SK-N-DZ (cell line): ENCODE data around the gene HSD11B1L.
"Not testable (repeated sequence)": the region's sequence is repeated elsewhere in the genome, so short reads cannot be mapped to it uniquely, and the experiment has no call there.

ENCODE experiments used
- DNase-seq: peaks from one replicate; pipeline ENCODE4 v3.0.0-alpha.2; 2015; ENCODE audit warnings: low spot score

The HSD11B1L gene

GRCh38 chr19:5727453-5728050 lies 46.7 kb downstream of the HSD11B1L start:
- no peak for DNase-seq

DNA sequence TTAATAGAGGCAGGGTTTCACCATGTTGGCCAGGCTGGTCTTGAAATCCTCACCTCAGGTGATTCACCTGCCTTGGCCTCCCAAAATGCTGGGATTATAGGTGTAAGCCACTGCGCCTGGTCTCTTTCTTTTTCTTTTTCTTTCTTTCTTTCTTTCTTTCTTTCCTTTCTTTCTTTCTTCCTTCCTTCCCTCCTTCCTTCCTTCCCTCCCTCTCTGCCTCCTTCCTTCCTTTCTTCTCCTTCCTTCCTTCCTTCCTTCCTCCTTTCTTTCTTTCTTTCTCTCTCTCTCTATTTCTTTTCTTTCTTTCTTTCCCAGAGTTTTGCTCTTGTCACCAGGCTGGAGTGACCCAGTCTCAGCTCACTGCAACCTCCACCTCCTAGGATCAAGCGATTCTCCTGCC lies 52.3 kb downstream of the HSD11B1L start:
- DNase-seq = not testable (repeated sequence)
